Measurements from ENCODE around the gene SH3BP1. TPM values are rescaled to one million over a fixed set of nuclear protein-coding genes. Genes with fewer than 3 reads are reported as not detected.
"Not testable (repeated sequence)": the region's sequence is repeated elsewhere in the genome, so short reads cannot be mapped to it uniquely, and the experiment has no call there.

The SH3BP1 gene
- total RNA-seq: 10 to 100 TPM in 3 of 4 donors, 1 to 10 TPM in 1; 7.4 to 26.2 (median 14.2) TPM

GRCh38 chr22:37639070-37639760 lies at the start of gene SH3BP1:
TSS of gene SH3BP1 (plus strand) at chr22:37639669. CDS start at chr22:37639788, 119 bp downstream.
- H3K4me1 ChIP-seq: peaks cover 7 to 19% of the 10 kb centered on the region in 2 donors

GRCh38 chr22:37591081-37591480 lies 48.4 kb upstream of the SH3BP1 start:
- not testable (repeated sequence) for H3K9me3 ChIP-seq, H3K4me1 ChIP-seq, H3K36me3 ChIP-seq, DNase-seq, H3K27me3 ChIP-seq, H3K4me3 ChIP-seq, H3K27ac ChIP-seq
- intact Hi-C loops (cut with DNase I; ENCODE audit: low total_unique reads): loop anchor here (10.0 kb wide), 2 partner anchors 46 to 276 kb away; no protein-coding TSS in a partner anchor

More at GRCh38 chr22:37639070-37639760, at the start of gene SH3BP1:
- DNase-seq: peak; percentile 57 to 71
- Histone ChIP-seq H3K27me3 (no peaks in the 10 kb centered on the region), H3K9me3 (no peaks in the 10 kb centered on the region), H3K27ac (peak within 1 kb of the TSS; percentile 43 to 89), H3K4me3 (peak within 1 kb of the TSS; percentile 29 to 63), H3K36me3 (no peaks in the 10 kb centered on the region)
- TF ChIP-seq POLR2A (IDR thresholded peaks at IDR 0.05) (peak in 1 of 2 donors; percentile 22), CTCF (IDR thresholded peaks at IDR 0.05) (no peak)
- intact Hi-C loops (cut with DNase I; ENCODE audit: low total_unique reads): no loop called here

GRCh38 chr22:37591823-37592404 lies 47.6 kb upstream of the SH3BP1 start:
- Histone ChIP-seq H3K36me3 (no peaks in the 10 kb centered on the region), H3K27ac (peak overlapping the region in 1 of 2 donors; percentile 10), H3K27me3 (no peaks in the 10 kb centered on the region), H3K4me1 (no peaks in the 10 kb centered on the region), H3K9me3 (no peaks in the 10 kb centered on the region), H3K4me3 (no peak overlapping the region)
- no peak for DNase-seq
- TF ChIP-seq POLR2A (IDR thresholded peaks at IDR 0.05) (no peak), CTCF (IDR thresholded peaks at IDR 0.05) (no peak)
- intact Hi-C loops (cut with DNase I; ENCODE audit: low total_unique reads): loop anchor here (10.0 kb wide), 2 partner anchors 47 to 277 kb away; no protein-coding TSS in a partner anchor

GRCh38 chr22:37594237-37594636 lies 45.2 kb upstream of the SH3BP1 start:
- H3K27ac ChIP-seq: no peak overlapping the region
- H3K9me3 ChIP-seq: no peaks in the 10 kb centered on the region
- DNase-seq: no peak
- no peak overlapping the region for H3K4me3 ChIP-seq
- TF ChIP-seq CTCF (IDR thresholded peaks at IDR 0.05): no peak
- no peak for TF ChIP-seq POLR2A (IDR thresholded peaks at IDR 0.05)
- H3K27me3 ChIP-seq: no peaks in the 10 kb centered on the region
- H3K4me1 ChIP-seq: no peaks in the 10 kb centered on the region
- H3K36me3 ChIP-seq: no peaks in the 10 kb centered on the region
- intact Hi-C loops (cut with DNase I; ENCODE audit: low total_unique reads): loop anchor here (10.0 kb wide), 2 partner anchors 49 to 279 kb away; no protein-coding TSS in a partner anchor

GRCh38 chr22:37599153-37599552 lies 40.3 kb upstream of the SH3BP1 start:
- H3K9me3 ChIP-seq: no peaks in the 10 kb centered on the region
- no peak overlapping the region for H3K4me3 ChIP-seq
- H3K36me3 ChIP-seq: no peaks in the 10 kb centered on the region
- no peaks in the 10 kb centered on the region for H3K27me3 ChIP-seq
- TF ChIP-seq CTCF (IDR thresholded peaks at IDR 0.05): no peak
- no peak for TF ChIP-seq POLR2A (IDR thresholded peaks at IDR 0.05)
- H3K4me1 ChIP-seq: no peaks in the 10 kb centered on the region
- no peak overlapping the region for H3K27ac ChIP-seq
- intact Hi-C loops (cut with DNase I; ENCODE audit: low total_unique reads): loop anchor here (10.0 kb wide), 2 partner anchors 54 to 284 kb away; no protein-coding TSS in a partner anchor
- no peak for DNase-seq

Measured in uterus (tissue), 4 donors.